AML-193 (cell line): ENCODE results near the gene PGAP3.

Source experiments
- DNase-seq, 2 experiments: peaks; one replicate each; lab custom pipeline; 2025; lab: John Stamatoyannopoulos, UW

PGAP3 gene

GRCh38 chr17:39621523-39622379, 66.1 kb downstream of the PGAP3 start:
- DNase-seq, result peak; percentile 80 to 86
